Keratinocyte (primary cell): ENCODE results near the gene PCDH9. TPM values are rescaled to one million over a fixed set of nuclear protein-coding genes. Genes with fewer than 3 reads are reported as not detected.

Experiments
- DNase-seq: peaks from one replicate; pipeline ENCODE4 v3.0.0-alpha.2; 2011; ENCODE audit warnings: low read depth, missing footprints, low spot score
- FAIRE-seq: peaks from 2 replicates; lab custom pipeline; 2011; peaks lifted over from hg19 to GRCh38; lab: Jason Lieb, UNC
- H2AFZ ChIP-seq: 2 replicates; pipeline ENCODE4 v1.6.0; 2012; ENCODE audit warnings: low read length, control low read depth, inconsistent platforms; ENCODE audit not compliant: control insufficient read depth
- H3K27ac ChIP-seq: 2 replicates; pipeline ENCODE4 v1.5.1; 2011; ENCODE audit warnings: low read length; ENCODE audit not compliant: control insufficient read depth, insufficient read depth
- H3K27me3 ChIP-seq: 3 replicates; pipeline ENCODE4 v1.6.0; 2011; ENCODE audit warnings: low read length; ENCODE audit not compliant: control insufficient read depth, insufficient read depth; ENCODE audit errors: extremely low read depth
- H3K36me3 ChIP-seq, 2 experiments: 2 replicates in 1 of 2; 3 replicates in 1 of 2; pipeline ENCODE4 v1.5.1; 2011; ENCODE audit warnings: low read length in 2 of 2, mild to moderate bottlenecking in 1 of 2; ENCODE audit not compliant: control insufficient read depth in 2 of 2, insufficient read depth in 2 of 2; ENCODE audit errors: extremely low read depth in 1 of 2
- H3K4me1 ChIP-seq: 3 replicates; pipeline ENCODE4 v1.5.1; 2011; ENCODE audit warnings: low read length; ENCODE audit not compliant: control insufficient read depth, insufficient read depth; ENCODE audit errors: extremely low read depth
- H3K4me2 ChIP-seq: 3 replicates; pipeline ENCODE4 v1.6.0; 2011; ENCODE audit warnings: low read depth, low read length; ENCODE audit not compliant: control insufficient read depth, insufficient read depth; ENCODE audit errors: extremely low read depth
- H3K4me3 ChIP-seq, 3 experiments: fragments of 200-600 bp in 1 of 3; sonication (generic) in 1 of 3; 2 replicates in 2 of 3; 3 replicates in 1 of 3; pipeline ENCODE4 v1.5.1; 2011 to 2016; ENCODE audit warnings: low read length in 3 of 3, mild to moderate bottlenecking in 3 of 3, control low read depth in 2 of 3, inconsistent platforms in 1 of 3, low read depth in 1 of 3, mixed read lengths in 1 of 3, mixed run types in 1 of 3, moderate library complexity in 1 of 3; ENCODE audit not compliant: control insufficient read depth in 2 of 3, insufficient read depth in 2 of 3; ENCODE audit errors: extremely low read depth in 1 of 3
- H3K79me2 ChIP-seq: 2 replicates; pipeline ENCODE4 v1.6.0; 2012; ENCODE audit warnings: low read length; ENCODE audit not compliant: control insufficient read depth, insufficient read depth
- H3K9ac ChIP-seq: 3 replicates; pipeline ENCODE4 v1.6.0; 2011; ENCODE audit warnings: low read length; ENCODE audit not compliant: control insufficient read depth, insufficient read depth; ENCODE audit errors: extremely low read depth
- H3K9me1 ChIP-seq: 3 replicates; pipeline ENCODE4 v1.6.0; 2011; ENCODE audit warnings: low read length; ENCODE audit not compliant: control insufficient read depth, insufficient read depth; ENCODE audit errors: extremely low read depth
- H3K9me3 ChIP-seq: 2 replicates; pipeline ENCODE4 v1.5.1; 2012; ENCODE audit warnings: low read depth, low read length; ENCODE audit not compliant: control insufficient read depth
- H4K20me1 ChIP-seq: 3 replicates; pipeline ENCODE4 v1.6.0; 2011; ENCODE audit warnings: low read length; ENCODE audit not compliant: control insufficient read depth, insufficient read depth; ENCODE audit errors: extremely low read depth
- EZH2 ChIP-seq: IDR thresholded peaks from one replicate; pipeline ENCODE4 v1.6.1; 2012; ENCODE audit warnings: inconsistent platforms, mild to moderate bottlenecking, low read length, moderate library complexity
- dilution Hi-C: fragments of 300-500 bp; cut with MboI; formaldehyde crosslinking; loops from one replicate; pipeline ENCODE4 v1.7.0; 2020; ENCODE audit warnings: low sequenced_read_pairs; ENCODE audit not compliant: extremely low pct_ligation_motif_present
- polyA plus RNA-seq, 5 experiments: library from polyadenylated mRNA; depleted of rRNA in 3 of 5; stranded (reverse) in 3 of 5; stranded (forward) in 1 of 5; unstranded in 1 of 5; fragments of >200 nt; gene quantifications; 1 replicate in 1 of 5; 2 replicates in 3 of 5; 3 replicates in 1 of 5; pipeline versions ENCODE4 v1.2.1 to v1.2.3, GENCODE V29; 2011 to 2012; ENCODE audit warnings: missing spikeins in 2 of 5, low read depth in 1 of 5, low replicate concordance in 1 of 5
- TF ChIP-seq, protein P1 (sequence below), 3 experiments: IDR thresholded peaks in 1 of 3; conservative IDR thresholded peaks in 1 of 3; optimal IDR thresholded peaks in 1 of 3; 2 replicates in 2 of 3; 3 replicates in 1 of 3; pipeline versions ENCODE3 to v1.5.1; 2011; ENCODE audit warnings: low read length in 3 of 3, mild to moderate bottlenecking in 3 of 3, moderate library complexity in 2 of 3, control low read depth in 1 of 3, inconsistent platforms in 1 of 3; ENCODE audit not compliant: insufficient read depth in 2 of 3; ENCODE audit errors: extremely low read depth in 1 of 3

Gene PCDH9
- polyA plus RNA-seq, 1 donor (not counting 4 experiments of a cell fraction or from before 2014, with no cell fraction given), result 0.21 TPM

DNA sequence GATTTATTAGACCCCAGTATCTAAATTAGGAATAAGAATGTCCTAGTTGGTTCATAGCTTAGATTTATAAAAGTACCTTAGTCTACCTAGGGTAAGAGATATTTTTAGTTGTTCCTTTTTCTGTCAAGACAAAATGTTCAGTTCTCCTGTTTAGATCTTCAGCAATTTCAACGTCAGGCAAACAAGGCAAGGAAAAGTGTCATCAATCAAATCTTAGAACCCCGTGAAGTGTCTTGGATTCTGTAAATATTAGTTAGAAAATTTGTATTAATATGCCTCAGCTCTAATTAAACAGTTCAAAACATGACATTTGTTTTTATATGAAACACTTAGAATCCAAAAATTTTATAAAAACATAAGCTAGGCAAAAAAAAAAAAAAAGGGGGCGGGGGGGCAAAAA is 296.6 kb downstream of the PCDH9 start:
- Histone ChIP-seq H3K27me3 (no peaks in the 10 kb centered on the region), H3K4me3 (no peak overlapping the region), H3K9ac (no peak overlapping the region), H3K9me3 (no peaks in the 10 kb centered on the region), H4K20me1 (no peaks in the 10 kb centered on the region), H3K27ac (peak overlapping the region; percentile 64), H3K4me2 (peak overlapping the region; percentile 32), H2AFZ (peak overlapping the region; percentile 85), H3K36me3 (no peaks in the 10 kb centered on the region), H3K79me2 (no peaks in the 10 kb centered on the region), H3K9me1 (no peaks in the 10 kb centered on the region), H3K4me1 (peaks cover 4% of the 10 kb centered on the region)
- FAIRE-seq (no peak), DNase-seq (no peak)
- dilution Hi-C loops, result no loop called here
- TF ChIP-seq EZH2, result no peak
- TF ChIP-seq, protein P1, sequence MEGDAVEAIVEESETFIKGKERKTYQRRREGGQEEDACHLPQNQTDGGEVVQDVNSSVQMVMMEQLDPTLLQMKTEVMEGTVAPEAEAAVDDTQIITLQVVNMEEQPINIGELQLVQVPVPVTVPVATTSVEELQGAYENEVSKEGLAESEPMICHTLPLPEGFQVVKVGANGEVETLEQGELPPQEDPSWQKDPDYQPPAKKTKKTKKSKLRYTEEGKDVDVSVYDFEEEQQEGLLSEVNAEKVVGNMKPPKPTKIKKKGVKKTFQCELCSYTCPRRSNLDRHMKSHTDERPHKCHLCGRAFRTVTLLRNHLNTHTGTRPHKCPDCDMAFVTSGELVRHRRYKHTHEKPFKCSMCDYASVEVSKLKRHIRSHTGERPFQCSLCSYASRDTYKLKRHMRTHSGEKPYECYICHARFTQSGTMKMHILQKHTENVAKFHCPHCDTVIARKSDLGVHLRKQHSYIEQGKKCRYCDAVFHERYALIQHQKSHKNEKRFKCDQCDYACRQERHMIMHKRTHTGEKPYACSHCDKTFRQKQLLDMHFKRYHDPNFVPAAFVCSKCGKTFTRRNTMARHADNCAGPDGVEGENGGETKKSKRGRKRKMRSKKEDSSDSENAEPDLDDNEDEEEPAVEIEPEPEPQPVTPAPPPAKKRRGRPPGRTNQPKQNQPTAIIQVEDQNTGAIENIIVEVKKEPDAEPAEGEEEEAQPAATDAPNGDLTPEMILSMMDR (optimal IDR thresholded peaks at IDR 0.05 in 1 of 3, IDR thresholded peaks at IDR 0.05 in 1 of 3, conservative IDR thresholded peaks at IDR 0.05 in 1 of 3; ENCODE audit: extremely low read depth in 1 of 3, insufficient read depth in 2 of 3, low read length in 3 of 3), result no peak

DNA sequence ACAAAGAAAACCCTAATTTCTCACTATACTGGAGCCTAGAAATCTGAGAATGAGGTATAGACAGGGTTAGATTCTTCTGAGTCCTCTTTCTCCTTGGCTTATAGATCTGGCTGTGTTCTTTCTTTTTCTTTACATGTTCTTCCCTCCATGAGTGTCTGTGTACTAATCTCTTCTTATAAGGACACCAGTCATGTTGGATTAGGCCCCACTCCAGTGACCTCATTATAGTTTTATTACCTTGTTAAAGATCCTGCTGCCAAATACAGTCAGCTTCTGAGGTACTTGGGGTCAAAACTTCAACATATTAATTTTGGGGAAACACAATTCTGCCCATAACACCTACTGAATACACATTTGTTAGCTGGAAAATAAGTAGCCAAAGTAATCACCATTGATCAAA is 302.6 kb downstream of the PCDH9 start:
- Histone ChIP-seq H3K4me2 (no peak overlapping the region), H3K27me3 (no peaks in the 10 kb centered on the region), H3K27ac (peak overlapping the region; percentile 62), H3K9me1 (no peaks in the 10 kb centered on the region), H3K79me2 (no peaks in the 10 kb centered on the region), H3K4me3 (no peak overlapping the region), H3K36me3 (no peaks in the 10 kb centered on the region), H2AFZ (peak overlapping the region; percentile 72), H3K9me3 (no peaks in the 10 kb centered on the region), H3K4me1 (peaks cover 14% of the 10 kb centered on the region), H3K9ac (no peak overlapping the region), H4K20me1 (no peaks in the 10 kb centered on the region)
- FAIRE-seq (no peak), DNase-seq (no peak)
- TF ChIP-seq EZH2, result no peak
- TF ChIP-seq, protein P1 (optimal IDR thresholded peaks at IDR 0.05 in 1 of 3, IDR thresholded peaks at IDR 0.05 in 1 of 3, conservative IDR thresholded peaks at IDR 0.05 in 1 of 3; ENCODE audit: extremely low read depth in 1 of 3, insufficient read depth in 2 of 3, low read length in 3 of 3), result no peak
- dilution Hi-C loops, result no loop called here
